ENCODE results near the gene MUC4. TPM values are rescaled to one million over a fixed set of nuclear protein-coding genes. Genes with fewer than 3 reads are reported as not detected.

The MUC4 gene
- total RNA-seq, 1 experiment from 2014 or later, result not detected

GRCh38 chr3:195767792-195768191, 43.9 kb downstream of the MUC4 start:
- H3K9ac ChIP-seq (ENCODE audit: low read length), result no peak overlapping the region
- H3K4me3 ChIP-seq (ENCODE audit: low read length), result no peak overlapping the region
- H3K27me3 ChIP-seq (ENCODE audit: low read length), result no peaks in the 10 kb centered on the region
- DNase-seq (no peak), ATAC-seq (no peak)
- no peak for TF ChIP-seq EZH2 (IDR thresholded peaks at IDR 0.05; ENCODE audit: low read length, unreplicated experiment)
- TF ChIP-seq, protein P1, sequence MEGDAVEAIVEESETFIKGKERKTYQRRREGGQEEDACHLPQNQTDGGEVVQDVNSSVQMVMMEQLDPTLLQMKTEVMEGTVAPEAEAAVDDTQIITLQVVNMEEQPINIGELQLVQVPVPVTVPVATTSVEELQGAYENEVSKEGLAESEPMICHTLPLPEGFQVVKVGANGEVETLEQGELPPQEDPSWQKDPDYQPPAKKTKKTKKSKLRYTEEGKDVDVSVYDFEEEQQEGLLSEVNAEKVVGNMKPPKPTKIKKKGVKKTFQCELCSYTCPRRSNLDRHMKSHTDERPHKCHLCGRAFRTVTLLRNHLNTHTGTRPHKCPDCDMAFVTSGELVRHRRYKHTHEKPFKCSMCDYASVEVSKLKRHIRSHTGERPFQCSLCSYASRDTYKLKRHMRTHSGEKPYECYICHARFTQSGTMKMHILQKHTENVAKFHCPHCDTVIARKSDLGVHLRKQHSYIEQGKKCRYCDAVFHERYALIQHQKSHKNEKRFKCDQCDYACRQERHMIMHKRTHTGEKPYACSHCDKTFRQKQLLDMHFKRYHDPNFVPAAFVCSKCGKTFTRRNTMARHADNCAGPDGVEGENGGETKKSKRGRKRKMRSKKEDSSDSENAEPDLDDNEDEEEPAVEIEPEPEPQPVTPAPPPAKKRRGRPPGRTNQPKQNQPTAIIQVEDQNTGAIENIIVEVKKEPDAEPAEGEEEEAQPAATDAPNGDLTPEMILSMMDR (conservative IDR thresholded peaks at IDR 0.05; ENCODE audit: low read depth, low read length), result no peak
- no peak for TF ChIP-seq EZH2phosphoT487 (IDR thresholded peaks at IDR 0.05; ENCODE audit: borderline replicate concordance, low read length)
- BruUV-seq (replicated peaks), result no TSS peak
- no peaks in the 10 kb centered on the region for H3K36me3 ChIP-seq (ENCODE audit: low read depth, low read length)
- H3K27ac ChIP-seq (ENCODE audit: low read length), result no peak overlapping the region
- H3K79me2 ChIP-seq (ENCODE audit: low read length), result no peaks in the 10 kb centered on the region
- no peaks in the 10 kb centered on the region for H3K4me1 ChIP-seq (ENCODE audit: insufficient read depth, low read length)
- H3K9me3 ChIP-seq (ENCODE audit: low read length), result no peaks in the 10 kb centered on the region
- POLR2A ChIA-PET (ENCODE audit: unreplicated experiment), result no interaction called here
- H3K9me2 ChIP-seq (replicated peaks; ENCODE audit: low read length), result no peaks in the 10 kb centered on the region
- H4K20me1 ChIP-seq (ENCODE audit: low read length), result no peaks in the 10 kb centered on the region
- no peak overlapping the region for H3K4me2 ChIP-seq (ENCODE audit: low read length)
- intact Hi-C loops (cut with micrococcal nuclease), result no loop called here
- no peaks in the 10 kb centered on the region for H3F3A ChIP-seq (ENCODE audit: low read length, unreplicated experiment)
- H2AFZ ChIP-seq (ENCODE audit: low read length), result no peak overlapping the region
- CTCF ChIA-PET, result no interaction called here

DNA sequence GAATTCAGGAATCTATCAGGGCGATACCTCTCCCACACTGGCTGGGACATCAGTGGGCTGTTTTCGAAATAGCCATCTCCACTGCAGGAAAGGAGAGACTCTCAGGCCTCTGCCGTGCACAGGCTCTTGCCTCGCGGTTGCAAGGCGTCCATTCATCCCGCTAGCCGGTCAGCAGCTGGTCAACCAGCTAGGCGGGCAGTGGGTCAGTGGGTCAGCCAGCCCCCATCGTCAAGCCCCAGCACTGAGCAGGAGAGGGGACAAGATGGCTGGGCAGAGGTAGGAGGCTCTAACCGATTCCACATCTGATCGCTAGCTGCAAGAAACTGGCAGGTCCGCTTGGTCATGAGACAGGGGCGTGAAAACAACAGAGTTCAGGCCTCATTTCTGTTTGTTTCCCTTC, 45.1 kb downstream of the MUC4 start:
- Histone ChIP-seq H3K27me3 (ENCODE audit: low read length) (no peaks in the 10 kb centered on the region), H4K20me1 (ENCODE audit: low read length) (no peaks in the 10 kb centered on the region), H3K79me2 (ENCODE audit: low read length) (no peaks in the 10 kb centered on the region), H2AFZ (ENCODE audit: low read length) (no peak overlapping the region), H3K4me2 (ENCODE audit: low read length) (no peak overlapping the region), H3K9ac (ENCODE audit: low read length) (no peak overlapping the region), H3K9me3 (ENCODE audit: low read length) (no peaks in the 10 kb centered on the region), H3K9me2 (replicated peaks; ENCODE audit: low read length) (no peaks in the 10 kb centered on the region), H3K4me1 (ENCODE audit: insufficient read depth, low read length) (no peaks in the 10 kb centered on the region), H3K36me3 (ENCODE audit: low read depth, low read length) (no peaks in the 10 kb centered on the region), H3K27ac (ENCODE audit: low read length) (no peak overlapping the region), H3F3A (ENCODE audit: low read length, unreplicated experiment) (no peaks in the 10 kb centered on the region), H3K4me3 (ENCODE audit: low read length) (no peak overlapping the region)
- CTCF ChIA-PET, result no interaction called here
- intact Hi-C loops (cut with micrococcal nuclease), result no loop called here
- TF ChIP-seq EZH2 (IDR thresholded peaks at IDR 0.05; ENCODE audit: low read length, unreplicated experiment) (no peak), EZH2phosphoT487 (IDR thresholded peaks at IDR 0.05; ENCODE audit: borderline replicate concordance, low read length) (no peak)
- TF ChIP-seq, protein P1 (conservative IDR thresholded peaks at IDR 0.05; ENCODE audit: low read depth, low read length), result no peak
- no TSS peak for BruUV-seq (replicated peaks)
- ATAC-seq (no peak), DNase-seq (no peak)
- POLR2A ChIA-PET (ENCODE audit: unreplicated experiment), result no interaction called here

DNA sequence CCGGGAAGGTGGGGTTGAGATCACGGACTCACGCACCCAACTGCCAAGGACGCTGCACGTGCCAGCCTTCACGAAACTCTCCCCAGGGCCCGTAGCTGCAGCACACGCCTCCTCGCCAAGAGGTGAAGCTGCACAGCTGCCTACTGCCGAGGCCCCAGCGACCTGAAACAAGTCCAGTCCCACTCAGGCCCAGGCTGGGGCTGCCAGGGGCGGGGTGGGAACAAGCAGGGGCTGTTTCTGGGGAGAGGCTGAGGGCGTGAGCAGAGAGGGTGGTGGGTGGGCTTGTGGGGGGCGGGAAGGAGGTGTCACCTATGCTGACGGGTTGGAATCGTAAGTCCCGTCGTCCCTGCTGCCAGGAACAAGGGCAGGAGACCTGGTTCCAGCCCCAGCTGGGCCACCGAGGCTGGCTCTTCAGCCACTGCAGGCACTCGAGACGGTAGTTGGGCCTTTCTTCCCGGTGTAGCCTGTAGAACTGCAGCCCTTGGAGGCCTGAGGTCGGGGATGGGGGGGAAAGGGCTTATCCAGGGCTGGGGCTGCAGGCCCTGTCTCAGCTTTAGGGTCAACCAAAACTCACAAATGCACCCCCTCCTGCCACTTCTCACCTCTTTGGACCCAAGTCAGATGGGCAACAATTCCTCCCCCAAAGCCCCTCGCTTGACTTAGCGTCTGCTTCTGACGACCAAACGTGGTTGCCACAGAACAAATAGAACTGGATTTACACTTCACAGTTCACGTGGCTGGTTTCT, 46.6 kb downstream of the MUC4 start:
- H2AFZ ChIP-seq (ENCODE audit: low read length), result no peak overlapping the region
- ChIA-PET CTCF (no interaction called here), POLR2A (ENCODE audit: unreplicated experiment) (no interaction called here)
- no peaks in the 10 kb centered on the region for H3F3A ChIP-seq (ENCODE audit: low read length, unreplicated experiment)
- no peaks in the 10 kb centered on the region for H3K9me3 ChIP-seq (ENCODE audit: low read length)
- ATAC-seq, result no peak
- H3K79me2 ChIP-seq (ENCODE audit: low read length), result no peaks in the 10 kb centered on the region
- H3K4me3 ChIP-seq (ENCODE audit: low read length), result no peak overlapping the region
- no peak for TF ChIP-seq EZH2 (IDR thresholded peaks at IDR 0.05; ENCODE audit: low read length, unreplicated experiment)
- TF ChIP-seq EZH2phosphoT487 (IDR thresholded peaks at IDR 0.05; ENCODE audit: borderline replicate concordance, low read length), result no peak
- TF ChIP-seq, protein P1 (conservative IDR thresholded peaks at IDR 0.05; ENCODE audit: low read depth, low read length), result no peak
- H3K4me2 ChIP-seq (ENCODE audit: low read length), result no peak overlapping the region
- DNase-seq, result no peak
- no peak overlapping the region for H3K9ac ChIP-seq (ENCODE audit: low read length)
- no peaks in the 10 kb centered on the region for H3K9me2 ChIP-seq (replicated peaks; ENCODE audit: low read length)
- H3K27ac ChIP-seq (ENCODE audit: low read length), result no peak overlapping the region
- BruUV-seq (replicated peaks), result no TSS peak
- no peaks in the 10 kb centered on the region for H3K36me3 ChIP-seq (ENCODE audit: low read depth, low read length)
- H3K27me3 ChIP-seq (ENCODE audit: low read length), result no peaks in the 10 kb centered on the region
- intact Hi-C loops (cut with micrococcal nuclease), result no loop called here
- no peaks in the 10 kb centered on the region for H3K4me1 ChIP-seq (ENCODE audit: insufficient read depth, low read length)
- no peaks in the 10 kb centered on the region for H4K20me1 ChIP-seq (ENCODE audit: low read length)
